ENCODE measurements around the gene CNPPD1. TPM values are rescaled to one million over a fixed set of nuclear protein-coding genes. Genes with fewer than 3 reads are reported as not detected.

The CNPPD1 gene
- total RNA-seq, 1 experiment from 2014 or later, result 38.2 TPM

- DNase-seq, result peak; percentile 92
- BruUV-seq (replicated peaks), result no TSS peak
- H3K9me3 ChIP-seq (ENCODE audit: low read length), result no peaks in the 10 kb centered on the region
- ATAC-seq, result peak; percentile 100
- peaks cover under 1% of the 10 kb centered on the region for H3F3A ChIP-seq (ENCODE audit: low read length, unreplicated experiment)
- no peak overlapping the region for H2AFZ ChIP-seq (ENCODE audit: low read length)
- H3K9ac ChIP-seq (ENCODE audit: low read length), result no peak overlapping the region
- no peaks in the 10 kb centered on the region for H4K20me1 ChIP-seq (ENCODE audit: low read length)
- H3K27ac ChIP-seq (ENCODE audit: low read length), result no peak overlapping the region
- ChIA-PET CTCF (interaction anchor here (0.6 to 0.8 kb wide), 5 partner anchors 12 to 146 kb away, joined by 3 to 6 read pairs (median 3); no protein-coding TSS in a partner anchor), POLR2A (ENCODE audit: unreplicated experiment) (interaction anchor here (0.6 kb wide), 1 partner anchor 81 kb away, joined by 4 read pairs; no protein-coding TSS in a partner anchor)
- H3K79me2 ChIP-seq (ENCODE audit: low read length), result no peaks in the 10 kb centered on the region
- intact Hi-C loops (cut with micrococcal nuclease), result loop anchor here (5.0 kb wide), 1 partner anchor 70 kb away; no protein-coding TSS in a partner anchor
- H3K27me3 ChIP-seq (ENCODE audit: low read length), result no peaks in the 10 kb centered on the region
- H3K4me1 ChIP-seq (ENCODE audit: insufficient read depth, low read length), result peaks cover 14% of the 10 kb centered on the region
- TF ChIP-seq EZH2phosphoT487 (IDR thresholded peaks at IDR 0.05; ENCODE audit: borderline replicate concordance, low read length) (peak; percentile 71), EZH2 (IDR thresholded peaks at IDR 0.05; ENCODE audit: low read length, unreplicated experiment) (no peak), CTCF (conservative IDR thresholded peaks at IDR 0.05; ENCODE audit: low read depth, low read length) (peak; percentile 41)
- 0 out of 2 replicates have a peak overlapping the region, but pooled peaks have one; percentile 5 for H3K4me2 ChIP-seq (ENCODE audit: low read length)
- H3K4me3 ChIP-seq (ENCODE audit: low read length), result no peak overlapping the region
- peaks cover 7% of the 10 kb centered on the region for H3K36me3 ChIP-seq (ENCODE audit: low read depth, low read length)
- no peaks in the 10 kb centered on the region for H3K9me2 ChIP-seq (replicated peaks; ENCODE audit: low read length)
Measured at GRCh38 chr2:219142329-219142728, 34.4 kb downstream of the CNPPD1 start.

GRCh38 chr2:219140722-219141121, 36.0 kb downstream of the CNPPD1 start:
- H3K9me3 ChIP-seq (ENCODE audit: low read length), result no peaks in the 10 kb centered on the region
- peaks cover 14% of the 10 kb centered on the region for H3K4me1 ChIP-seq (ENCODE audit: insufficient read depth, low read length)
- intact Hi-C loops (cut with micrococcal nuclease), result loop anchor here (5.0 kb wide), 1 partner anchor 68 kb away; no protein-coding TSS in a partner anchor
- H4K20me1 ChIP-seq (ENCODE audit: low read length), result no peaks in the 10 kb centered on the region
- peaks cover 6% of the 10 kb centered on the region for H3K36me3 ChIP-seq (ENCODE audit: low read depth, low read length)
- H3K9ac ChIP-seq (ENCODE audit: low read length), result no peak overlapping the region
- no peaks in the 10 kb centered on the region for H3K9me2 ChIP-seq (replicated peaks; ENCODE audit: low read length)
- no peak overlapping the region for H3K27ac ChIP-seq (ENCODE audit: low read length)
- no peaks in the 10 kb centered on the region for H3K27me3 ChIP-seq (ENCODE audit: low read length)
- H3K4me2 ChIP-seq (ENCODE audit: low read length), result no peak overlapping the region
- TF ChIP-seq EZH2 (IDR thresholded peaks at IDR 0.05; ENCODE audit: low read length, unreplicated experiment), result no peak
- TF ChIP-seq EZH2phosphoT487 (IDR thresholded peaks at IDR 0.05; ENCODE audit: borderline replicate concordance, low read length), result no peak
- H3K79me2 ChIP-seq (ENCODE audit: low read length), result no peaks in the 10 kb centered on the region
- H3F3A ChIP-seq (ENCODE audit: low read length, unreplicated experiment), result no peaks in the 10 kb centered on the region
- no peak overlapping the region for H3K4me3 ChIP-seq (ENCODE audit: low read length)
- no TSS peak for BruUV-seq (replicated peaks)
- no peak overlapping the region for H2AFZ ChIP-seq (ENCODE audit: low read length)
- no peak for ATAC-seq
- no peak for DNase-seq
- CTCF ChIA-PET, result no interaction called here
- POLR2A ChIA-PET (ENCODE audit: unreplicated experiment), result no interaction called here

GRCh38 chr2:219133976-219134375, 42.7 kb downstream of the CNPPD1 start:
- no peak for ATAC-seq
- Histone ChIP-seq H3K79me2 (ENCODE audit: low read length) (no peaks in the 10 kb centered on the region), H3K4me3 (ENCODE audit: low read length) (no peak overlapping the region), H3K27ac (ENCODE audit: low read length) (no peak overlapping the region), H3F3A (ENCODE audit: low read length, unreplicated experiment) (no peaks in the 10 kb centered on the region), H3K4me2 (ENCODE audit: low read length) (no peak overlapping the region), H3K9ac (ENCODE audit: low read length) (no peak overlapping the region), H2AFZ (ENCODE audit: low read length) (no peak overlapping the region), H3K27me3 (ENCODE audit: low read length) (no peaks in the 10 kb centered on the region), H3K4me1 (ENCODE audit: insufficient read depth, low read length) (peaks cover 13% of the 10 kb centered on the region; the same call in 1 of the 2 replicates), H3K9me2 (replicated peaks; ENCODE audit: low read length) (no peaks in the 10 kb centered on the region), H3K36me3 (ENCODE audit: low read depth, low read length) (no peaks in the 10 kb centered on the region), H3K9me3 (ENCODE audit: low read length) (no peaks in the 10 kb centered on the region), H4K20me1 (ENCODE audit: low read length) (no peaks in the 10 kb centered on the region)
- no peak for TF ChIP-seq CTCF (conservative IDR thresholded peaks at IDR 0.05; ENCODE audit: low read depth, low read length)
- no peak for TF ChIP-seq EZH2 (IDR thresholded peaks at IDR 0.05; ENCODE audit: low read length, unreplicated experiment)
- TF ChIP-seq EZH2phosphoT487 (IDR thresholded peaks at IDR 0.05; ENCODE audit: borderline replicate concordance, low read length), result no peak
- no peak for DNase-seq
- CTCF ChIA-PET, result no interaction called here
- POLR2A ChIA-PET (ENCODE audit: unreplicated experiment), result no interaction called here
- intact Hi-C loops (cut with micrococcal nuclease), result no loop called here
- no TSS peak for BruUV-seq (replicated peaks)
